ENCODE measurements around the gene RPL22.

RPL22 gene

GRCh38 chr1:6150006-6150938, 49.1 kb downstream of the RPL22 start:
- no peak for DNase-seq

- no peak for DNase-seq
These were observed 49.8 kb downstream of the RPL22 start for GRCh38 chr1:6149597-6149996.

GRCh38 chr1:6148497-6149241, 50.7 kb downstream of the RPL22 start:
- peak; percentile 61 for DNase-seq

- no peak for DNase-seq
These were observed 53.5 kb downstream of the RPL22 start for GRCh38 chr1:6145864-6146410.

- no peak for DNase-seq
These were observed 54.0 kb downstream of the RPL22 start for GRCh38 chr1:6145396-6145750.

GRCh38 chr1:6144647-6145395, 54.6 kb downstream of the RPL22 start:
- no peak for DNase-seq

GRCh38 chr1:6144175-6144574, 55.2 kb downstream of the RPL22 start:
- no peak for DNase-seq

GRCh38 chr1:6143395-6143794, 56.0 kb downstream of the RPL22 start:
- DNase-seq, result no peak

- DNase-seq, result no peak
These were observed 56.7 kb downstream of the RPL22 start for GRCh38 chr1:6142734-6143133.

- no peak for DNase-seq
These were observed 57.3 kb downstream of the RPL22 start for GRCh38 chr1:6142036-6142621.

- DNase-seq, result no peak
These were observed 57.8 kb downstream of the RPL22 start for GRCh38 chr1:6141592-6141991.

GRCh38 chr1:6140413-6140812, 59.0 kb downstream of the RPL22 start:
- DNase-seq, result no peak

GRCh38 chr1:6137758-6138157, 61.6 kb downstream of the RPL22 start:
- no peak for DNase-seq

- no peak for DNase-seq
These were observed 62.7 kb downstream of the RPL22 start for GRCh38 chr1:6136516-6137220.
